Subcutaneous preadipocyte (primary cell): ENCODE data around the gene SLC37A4. TPM values are rescaled to one million over a fixed set of nuclear protein-coding genes. Genes with fewer than 3 reads are reported as not detected.

Source experiments
- small RNA-seq: library from RNA; depleted of rRNA; stranded (forward); fragments of <200 nt; gene quantifications from one replicate; pipeline ENCODE3, GENCODE V24; 2012
- total RNA-seq: library from RNA; depleted of rRNA; stranded (reverse); fragments of >200 nt; gene quantifications from 2 replicates; pipeline ENCODE4 v1.2.3, GENCODE V29; 2012

Gene SLC37A4
- total RNA-seq: 12.5 TPM in 2 replicates

DNA sequence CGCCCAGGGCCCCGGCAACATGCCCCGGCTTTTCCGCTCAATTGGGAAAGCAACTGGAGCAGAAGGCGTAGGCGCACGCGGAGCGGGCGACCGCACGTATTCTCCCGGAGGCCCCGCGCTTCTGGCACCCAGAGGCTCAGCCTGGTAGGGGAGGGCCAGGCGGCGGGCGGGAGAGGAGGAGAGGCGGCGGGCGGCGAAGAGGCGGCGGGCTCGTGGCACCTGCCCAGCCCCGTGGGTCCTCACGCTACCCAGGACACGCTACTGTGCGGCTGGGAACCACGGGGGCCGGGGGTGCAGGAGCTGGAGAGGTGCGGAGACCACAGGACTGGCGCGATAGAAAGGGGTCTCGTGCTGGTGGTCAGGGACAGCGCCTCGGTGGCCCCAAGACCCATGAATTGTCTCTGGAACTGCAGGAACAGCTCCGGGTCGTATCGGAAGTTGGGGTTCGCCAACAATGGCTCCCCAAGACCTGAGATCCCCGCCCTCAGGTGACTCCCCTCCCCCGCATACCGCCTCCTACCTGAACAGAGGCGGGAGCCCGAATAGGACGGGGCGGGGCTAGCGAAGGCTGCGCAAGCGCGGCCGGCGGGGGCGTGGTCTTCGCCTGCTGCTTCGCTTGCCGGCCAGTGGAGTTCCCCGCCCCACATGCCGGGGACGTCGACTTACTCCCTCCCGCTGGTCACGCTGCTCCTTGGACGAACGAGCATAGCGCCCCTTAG is at the start of gene SLC37A4:
SLC37A4 (minus strand) TSS at position 549 of the 719 bp plus-strand sequence.

DNA sequence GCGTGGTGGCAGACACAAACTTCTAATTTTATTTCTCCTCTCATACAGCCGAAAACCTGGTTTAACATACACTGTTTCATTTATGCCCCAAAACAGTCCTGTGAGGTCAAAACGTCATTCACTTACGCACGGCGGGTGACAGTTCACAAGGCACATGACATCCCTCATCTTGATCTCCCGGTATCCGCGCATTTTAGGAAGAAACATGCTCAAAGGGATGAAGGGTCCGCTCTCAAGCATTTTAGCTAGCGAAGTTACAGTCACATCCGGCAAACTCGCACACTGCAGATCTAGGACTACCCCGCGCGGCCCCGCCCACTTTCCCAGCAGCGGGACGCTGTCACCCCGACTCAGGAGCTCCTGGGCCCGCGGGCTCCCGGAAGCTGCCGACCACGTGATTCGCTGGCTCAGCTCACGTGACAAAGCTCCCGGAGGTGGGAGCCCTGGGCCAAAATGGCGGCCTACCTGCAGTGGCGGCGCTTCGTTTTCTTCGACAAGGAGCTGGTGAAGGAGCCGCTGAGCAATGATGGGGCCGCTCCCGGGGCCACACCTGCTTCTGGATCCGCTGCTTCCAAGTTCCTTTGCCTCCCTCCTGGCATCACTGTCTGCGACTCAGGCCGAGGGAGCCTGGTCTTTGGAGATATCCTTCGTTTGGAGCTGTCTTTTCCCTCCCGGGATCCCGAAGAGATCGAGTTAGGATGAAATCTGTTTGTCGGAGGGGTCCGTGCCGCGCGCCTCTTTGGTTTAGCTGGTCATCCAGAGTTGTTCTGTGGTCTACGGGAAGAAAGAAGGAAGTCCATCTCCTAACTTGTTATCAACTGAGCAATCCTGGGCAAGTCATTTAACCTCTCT is 36.9 kb upstream of the SLC37A4 start, which contains the start of gene VPS11:
VPS11 (plus strand) TSS at position 448 of the 852 bp plus-strand sequence; CDS start at position 454, 6 bp downstream.

DNA sequence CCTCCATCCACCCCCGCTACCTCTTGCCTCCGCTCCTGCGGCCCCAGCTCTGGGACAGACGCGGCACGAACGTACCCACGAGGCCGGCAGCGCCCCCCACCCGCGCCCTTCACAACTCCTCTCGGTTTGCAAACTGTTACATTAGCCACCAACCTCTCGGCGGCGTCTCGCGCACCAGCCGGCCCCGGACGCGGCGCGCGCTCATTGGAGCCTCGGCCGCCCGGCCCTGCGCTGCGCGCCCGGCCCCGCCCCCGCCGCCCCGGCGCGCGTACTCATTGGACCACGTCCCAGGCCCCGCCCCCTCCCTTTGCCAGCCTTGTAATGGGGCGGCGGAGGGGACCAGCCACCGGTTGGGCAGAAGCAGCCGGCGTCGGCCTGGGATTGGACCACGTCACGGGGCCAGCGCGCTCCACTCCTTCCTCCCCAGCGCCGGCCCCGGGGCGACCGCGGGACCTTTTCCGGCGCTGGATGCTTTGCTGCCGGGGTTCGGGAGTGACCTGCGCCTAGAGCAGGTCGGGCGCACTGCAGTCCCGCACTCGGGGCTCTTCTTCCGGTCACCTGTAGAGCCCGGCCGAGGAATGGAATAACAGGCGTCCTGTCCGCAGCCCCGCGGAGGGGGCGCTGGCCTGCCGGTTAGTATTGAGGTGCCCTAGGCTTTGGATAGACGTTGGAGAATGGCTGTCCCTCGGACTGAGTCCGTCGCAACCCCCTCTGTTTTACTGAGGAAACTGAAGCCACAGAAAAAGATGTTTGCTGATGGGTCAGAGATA is 26.5 kb upstream of the SLC37A4 start, which contains the start of gene HYOU1:
HYOU1 (minus strand) TSS at position 206 of the 770 bp plus-strand sequence. CDS start 1,045 bp downstream, outside the sequence.

DNA sequence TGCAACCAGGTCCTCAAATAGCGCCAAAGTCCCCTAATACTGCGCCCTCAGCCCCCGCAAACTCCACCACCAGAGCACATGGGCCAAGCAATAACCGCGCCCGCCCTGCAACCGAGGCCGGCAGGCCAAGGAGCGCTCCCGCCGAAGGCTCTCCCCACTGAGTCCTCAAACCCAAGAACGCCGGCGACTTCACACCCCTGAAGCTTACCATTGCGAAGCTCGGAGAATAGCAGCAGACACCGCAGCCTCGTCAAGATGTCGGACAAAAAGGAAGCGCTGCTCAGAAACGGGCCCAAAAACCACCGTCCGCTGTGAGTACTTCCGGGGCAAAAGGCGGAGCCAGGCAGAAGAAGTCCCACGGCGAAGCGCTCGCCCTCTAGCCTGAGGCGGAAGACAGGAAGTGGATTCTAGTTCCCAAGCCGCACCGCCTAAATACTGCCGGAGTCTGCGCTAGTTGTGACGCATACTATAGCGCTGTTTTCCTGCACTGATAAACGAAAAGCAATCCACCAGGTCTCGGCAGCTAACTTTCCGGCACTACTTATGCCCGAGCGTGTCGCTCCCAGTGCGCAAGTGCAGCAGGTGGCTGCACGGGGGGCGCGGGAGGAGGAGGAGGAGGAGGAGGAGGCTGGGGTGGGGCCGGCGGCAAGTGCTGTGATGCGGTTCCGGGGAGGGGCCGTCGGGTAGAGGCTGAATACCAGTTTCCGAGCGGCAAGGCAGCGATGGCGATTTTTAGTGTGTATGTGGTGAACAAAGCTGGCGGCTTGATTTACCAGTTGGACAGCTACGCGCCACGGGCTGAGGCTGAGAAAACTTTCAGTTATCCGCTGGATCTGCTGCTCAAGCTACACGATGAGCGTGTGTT is 12.4 kb downstream of the SLC37A4 start, which contains the start of the genes RPS25 and TRAPPC4:
RPS25 (minus strand) TSS at position 270 of the 865 bp plus-strand sequence; CDS start at position 211, 59 bp downstream.
TRAPPC4 (plus strand) TSS at position 693 of the 865 bp plus-strand sequence; CDS start at position 723, 30 bp downstream.

DNA sequence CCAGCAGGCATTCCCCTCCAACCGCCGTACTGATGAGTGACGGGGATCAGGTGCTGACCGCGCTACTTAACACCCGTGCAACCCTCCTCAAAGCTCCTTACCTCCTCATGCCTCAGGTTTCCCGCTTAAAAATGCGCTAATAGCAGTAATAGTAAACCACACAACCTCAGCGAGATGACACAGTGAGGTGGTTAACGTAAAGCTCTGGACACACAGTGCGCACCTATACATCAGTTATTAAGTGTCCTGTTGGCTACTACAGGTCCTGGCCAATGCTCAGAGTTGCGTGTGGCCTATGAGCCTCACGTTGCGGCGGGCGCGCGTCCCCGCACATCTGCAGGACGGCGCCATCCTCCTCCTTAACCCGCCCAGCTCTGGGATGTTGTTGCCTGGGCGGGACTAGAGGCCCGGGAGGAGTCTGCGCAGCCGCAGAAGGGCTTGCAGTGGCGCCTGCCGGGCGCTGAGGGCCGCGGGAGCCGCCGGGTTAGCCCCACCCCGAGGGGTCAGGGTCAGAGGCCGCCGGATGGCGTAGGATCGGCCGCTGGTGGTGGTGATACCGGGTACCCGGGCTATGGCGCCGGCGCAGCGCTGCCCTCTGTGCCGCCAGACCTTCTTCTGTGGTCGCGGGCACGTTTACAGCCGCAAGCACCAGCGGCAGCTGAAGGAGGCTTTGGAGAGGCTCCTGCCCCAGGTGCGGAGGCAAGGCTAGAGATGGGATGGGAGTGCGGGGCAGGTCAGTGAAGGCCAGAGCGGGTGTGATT is 32.9 kb downstream of the SLC37A4 start, which contains the start of gene CENATAC:
CENATAC (plus strand) TSS at position 512 of the 761 bp plus-strand sequence; CDS start at position 572, 60 bp downstream.

Small RNAs within 50 kb of the gene (small RNA-seq; reads per million reads assigned to genes)
- gene AP003392.2: not detected
- gene RF00017: not detected
- gene RF00019: not detected

Other genes with a start within 250 kb of the SLC37A4 start
- 74.2 and 98.3 TPM in 2 replicates for gene DDX6, start 239.7 kb downstream of the SLC37A4 start, total RNA-seq
- gene CXCR5, start 147.0 kb downstream of the SLC37A4 start, total RNA-seq: not detected in 2 replicates
- gene BCL9L, start 105.0 kb downstream of the SLC37A4 start, total RNA-seq: 18.0 and 20.1 TPM in 2 replicates
- gene UPK2, start 74.6 kb downstream of the SLC37A4 start, total RNA-seq: not detected in 2 replicates
- not detected in 2 replicates for gene FOXR1, start 59.1 kb downstream of the SLC37A4 start, total RNA-seq
- gene CENATAC, start 32.7 kb downstream of the SLC37A4 start, total RNA-seq: 21.7 and 29.7 TPM in 2 replicates
- gene RPS25, start 12.5 kb downstream of the SLC37A4 start, total RNA-seq: 492 and 1,967 TPM in 2 replicates
- gene TRAPPC4, start 12.1 kb downstream of the SLC37A4 start, total RNA-seq: 66.1 and 79.8 TPM in 2 replicates
- 73.1 and 128 TPM in 2 replicates for gene HYOU1, start 26.3 kb upstream of the SLC37A4 start, total RNA-seq
- 28.0 and 34.9 TPM in 2 replicates for gene VPS11, start 36.9 kb upstream of the SLC37A4 start, total RNA-seq
- 9.9 and 13.5 TPM in 2 replicates for gene HMBS, start 54.0 kb upstream of the SLC37A4 start, total RNA-seq
- 25.4 and 26.8 TPM in 2 replicates for gene DPAGT1, start 71.0 kb upstream of the SLC37A4 start, total RNA-seq
- 1.5 and 4.5 TPM in 2 replicates for gene C2CD2L, start 76.5 kb upstream of the SLC37A4 start, total RNA-seq
- 12.9 and 16.2 TPM in 2 replicates for gene HINFP, start 90.7 kb upstream of the SLC37A4 start, total RNA-seq
- under 0.01 TPM in 2 replicates for gene ABCG4, start 118.2 kb upstream of the SLC37A4 start, total RNA-seq
- 10.0 and 12.5 TPM in 2 replicates for gene NLRX1, start 137.8 kb upstream of the SLC37A4 start, total RNA-seq
- gene NHERF4, start 154.6 kb upstream of the SLC37A4 start, total RNA-seq: not detected in 2 replicates
- 8.1 and 11.7 TPM in 2 replicates for gene CBL, start 175.5 kb upstream of the SLC37A4 start, total RNA-seq